SK-N-SH (cell line): ENCODE results near the gene CD34. TPM values are rescaled to one million over a fixed set of nuclear protein-coding genes. Genes with fewer than 3 reads are reported as not detected.

Source experiments
- CTCF ChIA-PET: fragments of 300-600, 350-600 bp; formaldehyde crosslinking; extraction: SDS; loops from one replicate; lab custom pipeline; 2021; lab: Yijun Ruan, JAX
- POLR2A ChIA-PET: fragments of 350-600 bp; sonication (Branson Sonifier 250); formaldehyde crosslinking; extraction: SDS; loops from one replicate; lab custom pipeline; 2020; ENCODE audit warnings: antibody characterized with exemption, inconsistent platforms; lab: Yijun Ruan, JAX
- DNase-seq: peaks from one replicate; pipeline ENCODE4 v3.0.0; 2012
- H2AFZ ChIP-seq: fragments of 200-600 bp; sonication (generic); 2 replicates; pipeline ENCODE4 v1.8.1; 2016; ENCODE audit warnings: antibody characterized with exemption, mild to moderate bottlenecking, low read depth
- H3F3A ChIP-seq: fragments of 200-600 bp; sonication (generic); replicated peaks from 2 replicates; pipeline ENCODE3; 2016; ENCODE audit warnings: antibody characterized with exemption, mild to moderate bottlenecking; ENCODE audit not compliant: insufficient read depth
- H3K27ac ChIP-seq, 2 experiments: fragments of 200-500 bp in 1 of 2; fragments of 200-600 bp in 1 of 2; sonication (Bioruptor generic) in 1 of 2; sonication (generic), shearing (Covaris generic) in 1 of 2; 2 replicates each; pipeline versions ENCODE4 v1.5.1 to v1.6.1; 2014 to 2016; ENCODE audit warnings: low read depth in 2 of 2, inconsistent platforms in 1 of 2, low read length in 1 of 2, mild to moderate bottlenecking in 1 of 2, mixed read lengths in 1 of 2
- H3K27me3 ChIP-seq: fragments of 200-600 bp; sonication (generic), shearing (Covaris generic); 2 replicates; pipeline ENCODE4 v1.6.1; 2016; ENCODE audit warnings: mixed run types; ENCODE audit not compliant: insufficient read depth
- H3K36me3 ChIP-seq, 2 experiments: fragments of 200-500 bp in 1 of 2; fragments of 200-600 bp in 1 of 2; sonication (Bioruptor generic) in 1 of 2; sonication (generic) in 1 of 2; replicated peaks in 1 of 2; 2 replicates each; pipeline versions ENCODE3 to v1.5.1; 2014 to 2016; ENCODE audit warnings: low read length in 1 of 2, mild to moderate bottlenecking in 1 of 2; ENCODE audit not compliant: insufficient read depth in 2 of 2, control insufficient read depth in 1 of 2
- H3K4me1 ChIP-seq, 2 experiments: fragments of 200-500 bp in 1 of 2; fragments of 200-600 bp in 1 of 2; sonication (Bioruptor generic) in 1 of 2; sonication (generic), shearing (Covaris generic) in 1 of 2; 2 replicates each; pipeline versions ENCODE4 v1.5.1 to v1.6.1; 2014 to 2016; ENCODE audit warnings: low read depth in 1 of 2, low read length in 1 of 2, mixed run types in 1 of 2; ENCODE audit not compliant: insufficient read depth in 2 of 2, control insufficient read depth in 1 of 2
- H3K4me2 ChIP-seq: fragments of 200-600 bp; sonication (generic), shearing (Covaris generic); 2 replicates; pipeline ENCODE4 v1.6.1; 2017; ENCODE audit warnings: mixed run types
- H3K4me3 ChIP-seq, 2 experiments: fragments of 200-500 bp in 1 of 2; fragments of 200-600 bp in 1 of 2; sonication (Bioruptor generic) in 1 of 2; sonication (generic), shearing (Covaris generic) in 1 of 2; 2 replicates each; pipeline versions ENCODE4 v1.5.1 to v1.8.1; 2014 to 2016; ENCODE audit warnings: low read depth in 2 of 2, inconsistent platforms in 1 of 2, low read length in 1 of 2, mild to moderate bottlenecking in 1 of 2, mixed read lengths in 1 of 2, moderate library complexity in 1 of 2
- H3K79me2 ChIP-seq: fragments of 200-600 bp; sonication (generic); 2 replicates; pipeline ENCODE4 v1.8.1; 2017; ENCODE audit warnings: mild to moderate bottlenecking; ENCODE audit not compliant: insufficient read depth
- H3K9ac ChIP-seq: fragments of 200-600 bp; sonication (generic); 2 replicates; pipeline ENCODE4 v1.6.1; 2017; ENCODE audit warnings: mixed run types
- H3K9me2 ChIP-seq: fragments of 200-600 bp; sonication (generic); 2 replicates; pipeline ENCODE4 v1.6.1; 2017; ENCODE audit warnings: mixed run types
- H3K9me3 ChIP-seq: fragments of 200-600 bp; sonication (generic); 2 replicates; pipeline ENCODE4 v1.6.1; 2017; ENCODE audit warnings: mixed run types, mild to moderate bottlenecking, moderate library complexity
- H4K20me1 ChIP-seq: fragments of 200-600 bp; sonication (generic); 2 replicates; pipeline ENCODE4 v1.6.1; 2017; ENCODE audit warnings: mild to moderate bottlenecking, mixed run types; ENCODE audit not compliant: insufficient read depth
- EP300 ChIP-seq, 2 experiments: IDR thresholded peaks; 2 replicates each; pipeline versions ENCODE4 v1.4.0 to v1.6.1; 2012; ENCODE audit warnings: borderline replicate concordance in 1 of 2, low read depth in 1 of 2, low read length in 1 of 2
- GABPA ChIP-seq: IDR thresholded peaks from 2 replicates; pipeline ENCODE4 v1.4.0; 2012; ENCODE audit warnings: low read depth, mild to moderate bottlenecking
- IRF3 ChIP-seq: fragments of 150-350 bp; IDR thresholded peaks from 2 replicates; pipeline ENCODE4 v1.6.1; 2016; ENCODE audit warnings: mild to moderate bottlenecking, low read depth, low read length
- NFIC ChIP-seq: IDR thresholded peaks from 2 replicates; pipeline ENCODE4 v1.4.0; 2012; ENCODE audit warnings: borderline replicate concordance
- RAD21 ChIP-seq: IDR thresholded peaks from 2 replicates; pipeline ENCODE4 v1.6.1; 2012; ENCODE audit warnings: mild to moderate bottlenecking, low read length
- RCOR1 ChIP-seq: fragments of 150-350 bp; IDR thresholded peaks from 2 replicates; pipeline ENCODE4 v1.6.1; 2017; ENCODE audit warnings: antibody characterized with exemption, low read length
- REST ChIP-seq: IDR thresholded peaks from 2 replicates; pipeline ENCODE4 v1.6.1; 2012; ENCODE audit warnings: mild to moderate bottlenecking, low read depth, low read length, moderate library complexity
- RFX5 ChIP-seq: IDR thresholded peaks from 2 replicates; pipeline ENCODE4 v1.6.1; 2012; ENCODE audit warnings: mild to moderate bottlenecking, improper control_type of control experiment, low read length
- RXRA ChIP-seq: IDR thresholded peaks from 2 replicates; pipeline ENCODE4 v1.4.0; 2012; ENCODE audit warnings: low read depth, mild to moderate bottlenecking, borderline replicate concordance
- SMC3 ChIP-seq: IDR thresholded peaks from 2 replicates; pipeline ENCODE4 v1.6.1; 2012; ENCODE audit warnings: low read depth, low read length, improper control_type of control experiment
- TCF12 ChIP-seq: IDR thresholded peaks from 2 replicates; pipeline ENCODE4 v1.4.0; 2012
- USF1 ChIP-seq: IDR thresholded peaks from 2 replicates; pipeline ENCODE4 v1.4.0; 2012; ENCODE audit warnings: low read depth, borderline replicate concordance
- ZBTB33 ChIP-seq: IDR thresholded peaks from 2 replicates; pipeline ENCODE4 v1.4.0; 2012; ENCODE audit warnings: low read depth, borderline replicate concordance
- WGBS: methylation state at CpG from one replicate; pipeline ENCODE4 v1.1.6; 2017; ENCODE audit warnings: low lambda C conversion rate; 5-methylcytosine and 5-hydroxymethylcytosine counted together
- polyA plus RNA-seq, 3 experiments: library from polyadenylated mRNA; depleted of rRNA; stranded (reverse); fragments of >200 nt; gene quantifications; 2 replicates each; pipeline ENCODE4 v1.2.3, GENCODE V29; 2012

CD34 gene
- polyA plus RNA-seq, 1 of the 3 experiments (the other 2 are of a cell fraction), result 0.59 TPM

GRCh38 chr1:207887542-207888201 lies 23.3 kb downstream of the CD34 start (continued):
- no peak for TF ChIP-seq EP300 (IDR thresholded peaks at IDR 0.05; ENCODE audit: borderline replicate concordance in 1 of 2, low read depth in 1 of 2, low read length in 1 of 2)

GRCh38 chr1:207886227-207886626 lies 24.7 kb downstream of the CD34 start:
- no peak for TF ChIP-seq GABPA
- no peak for TF ChIP-seq RCOR1
- no peak for TF ChIP-seq RFX5
- TF ChIP-seq SMC3, result no peak
- TF ChIP-seq NFIC, result no peak
- no peak for TF ChIP-seq USF1
- TF ChIP-seq IRF3, result no peak
- TF ChIP-seq REST, result no peak
- TF ChIP-seq RAD21, result no peak
- TF ChIP-seq EP300 (IDR thresholded peaks at IDR 0.05; ENCODE audit: borderline replicate concordance in 1 of 2, low read depth in 1 of 2, low read length in 1 of 2), result no peak
- TF ChIP-seq TCF12, result no peak
- TF ChIP-seq RXRA, result no peak
- TF ChIP-seq ZBTB33, result no peak
- Histone ChIP-seq H3K4me3 (no peak overlapping the region), H3K4me1 (peaks cover 17% of the 10 kb centered on the region in 2 experiments), H3K79me2 (no peaks in the 10 kb centered on the region), H4K20me1 (no peaks in the 10 kb centered on the region), H3K9ac (no peak overlapping the region), H3K9me3 (no peaks in the 10 kb centered on the region), H3K27me3 (no peaks in the 10 kb centered on the region), H3K9me2 (no peaks in the 10 kb centered on the region), H2AFZ (no peak overlapping the region), H3F3A (peaks cover 16% of the 10 kb centered on the region), H3K4me2 (no peak overlapping the region), H3K27ac (no peak overlapping the region), H3K36me3 (no peaks in the 10 kb centered on the region)
- POLR2A ChIA-PET, result interaction anchor here (1.6 kb wide), 1 partner anchor 77 kb away, joined by 12 read pairs; no protein-coding TSS in a partner anchor
- WGBS, result 75% methylated on average over 1 of the region's 1 CpG
- no peak for DNase-seq
- CTCF ChIA-PET, result interaction anchor here (0.9 to 7.9 kb wide), 16 partner anchors 11 to 358 kb away, joined by 3 to 181 read pairs (median 11); partner anchors contain the start of gene PLXNA2
